Suprapubic skin (tissue), 4 donors: ENCODE data around the gene EIPR1.

Experiments used
- CTCF ChIP-seq, 2 donors: fragments of 200-600 bp in 1 of 2; fragments of 450-650 bp in 1 of 2; sonication (generic) in 1 of 2; IDR thresholded peaks; one replicate each; pipeline ENCODE4 v1.5.1; 2016 to 2019; ENCODE audit warnings: antibody characterized with exemption in 2 of 2, mild to moderate bottlenecking in 1 of 2, moderate library complexity in 1 of 2
- POLR2A ChIP-seq, 2 donors: fragments of 450-650 bp; IDR thresholded peaks; one replicate each; pipeline ENCODE4 v1.6.1; 2017; ENCODE audit warnings: antibody characterized with exemption in 2 of 2, mild to moderate bottlenecking in 2 of 2, moderate library complexity in 2 of 2
- POLR2AphosphoS5 ChIP-seq, 3 donors: sonication (generic); formaldehyde crosslinking; IDR thresholded peaks; one replicate each; pipeline ENCODE4 v1.6.1; 2017; ENCODE audit warnings: antibody characterized with exemption in 3 of 3

DNA sequence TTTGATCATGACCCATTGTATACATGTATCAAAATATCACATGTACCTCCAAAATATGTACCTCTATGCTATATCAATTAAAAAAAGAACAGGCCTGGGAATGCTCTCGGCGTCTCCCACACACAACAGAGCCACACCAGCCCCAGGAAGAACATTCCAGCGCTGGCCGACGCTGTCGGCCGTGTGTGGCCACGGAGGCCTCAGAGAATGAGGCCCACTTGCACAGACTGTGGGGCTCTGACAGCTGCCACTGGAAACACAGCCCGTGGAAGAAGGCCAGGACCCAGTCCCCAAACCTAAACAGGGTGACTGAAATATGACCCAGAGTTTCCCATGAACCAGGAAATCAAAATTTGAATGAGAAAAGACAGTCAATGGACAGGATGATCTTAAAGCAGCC lies 69.7 kb downstream of the EIPR1 start:
- no peak for TF ChIP-seq CTCF (IDR thresholded peaks at IDR 0.05)
- TF ChIP-seq POLR2AphosphoS5 (IDR thresholded peaks at IDR 0.05) = no peak
- TF ChIP-seq POLR2A (IDR thresholded peaks at IDR 0.05) = no peak
